ENCODE results near the gene HDX. TPM values are rescaled to one million over a fixed set of nuclear protein-coding genes. Genes with fewer than 3 reads are reported as not detected.

HDX gene
- total and polyA plus RNA-seq, 9 of the 15 experiments (the other 6 are each of a cell fraction or from before 2014, with no cell fraction given): not detected

DNA sequence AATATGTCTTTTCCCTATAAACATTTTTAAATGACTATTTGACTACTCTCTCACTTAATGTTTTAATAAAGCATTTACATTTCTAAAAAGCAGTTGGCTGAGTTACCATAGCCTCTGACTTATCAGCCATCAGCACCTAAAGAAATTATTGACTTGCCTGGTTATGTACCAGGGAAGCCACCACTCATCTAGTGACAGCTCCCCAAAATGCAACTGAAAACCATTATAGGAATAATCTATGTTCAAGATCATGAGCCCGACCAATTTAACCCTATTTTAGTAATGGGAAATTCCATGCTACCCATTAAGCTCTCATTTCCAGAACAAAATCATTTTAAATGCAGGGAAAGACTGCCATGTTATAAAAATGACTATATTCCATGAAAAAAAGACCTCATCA lies 34.4 kb downstream of the HDX start:
- DNase-seq (ENCODE audit: extremely low read depth in 1 of 4, low spot score in 3 of 4) (no peak), FAIRE-seq (no peak), ATAC-seq (no peak)
- H3K9me3 ChIP-seq (replicated peaks; ENCODE audit: control insufficient read depth, insufficient read depth, low read depth, low read length): no peaks in the 10 kb centered on the region
- H3K4me1 ChIP-seq (replicated peaks in 1 of 2; ENCODE audit: control insufficient read depth in 2 of 2, insufficient read depth in 2 of 2, low read length in 2 of 2): no peaks in the 10 kb centered on the region
- H3K9me1 ChIP-seq (ENCODE audit: control insufficient read depth, insufficient read depth, low read length): no peaks in the 10 kb centered on the region
- no peak overlapping the region for H3K4me2 ChIP-seq (ENCODE audit: insufficient read depth, low read length)
- no peak overlapping the region for H3K9ac ChIP-seq (ENCODE audit: insufficient read depth in 1 of 2, low read depth in 2 of 2, low read length in 2 of 2)
- H3K79me2 ChIP-seq (ENCODE audit: control insufficient read depth, insufficient read depth, low read length): no peaks in the 10 kb centered on the region
- BruUV-seq (replicated peaks): no TSS peak
- intact Hi-C loops (cut with micrococcal nuclease) (no loop called here), in situ Hi-C loops (cut with MboI) (no loop called here)
- no peak overlapping the region for H2AFZ ChIP-seq (ENCODE audit: low read depth, low read length)
- no peak overlapping the region for H3K4me3 ChIP-seq
- no peaks in the 10 kb centered on the region for H3K27me3 ChIP-seq (ENCODE audit: control insufficient read depth in 2 of 2, insufficient read depth in 2 of 2, low read length in 2 of 2)
- TF ChIP-seq ZNF280B (CRISPR knock-in tag; IDR thresholded peaks at IDR 0.05) (no peak), NELFE (IDR thresholded peaks at IDR 0.05; ENCODE audit: insufficient read depth, insufficient read length) (no peak)
- TF ChIP-seq, protein P1, sequence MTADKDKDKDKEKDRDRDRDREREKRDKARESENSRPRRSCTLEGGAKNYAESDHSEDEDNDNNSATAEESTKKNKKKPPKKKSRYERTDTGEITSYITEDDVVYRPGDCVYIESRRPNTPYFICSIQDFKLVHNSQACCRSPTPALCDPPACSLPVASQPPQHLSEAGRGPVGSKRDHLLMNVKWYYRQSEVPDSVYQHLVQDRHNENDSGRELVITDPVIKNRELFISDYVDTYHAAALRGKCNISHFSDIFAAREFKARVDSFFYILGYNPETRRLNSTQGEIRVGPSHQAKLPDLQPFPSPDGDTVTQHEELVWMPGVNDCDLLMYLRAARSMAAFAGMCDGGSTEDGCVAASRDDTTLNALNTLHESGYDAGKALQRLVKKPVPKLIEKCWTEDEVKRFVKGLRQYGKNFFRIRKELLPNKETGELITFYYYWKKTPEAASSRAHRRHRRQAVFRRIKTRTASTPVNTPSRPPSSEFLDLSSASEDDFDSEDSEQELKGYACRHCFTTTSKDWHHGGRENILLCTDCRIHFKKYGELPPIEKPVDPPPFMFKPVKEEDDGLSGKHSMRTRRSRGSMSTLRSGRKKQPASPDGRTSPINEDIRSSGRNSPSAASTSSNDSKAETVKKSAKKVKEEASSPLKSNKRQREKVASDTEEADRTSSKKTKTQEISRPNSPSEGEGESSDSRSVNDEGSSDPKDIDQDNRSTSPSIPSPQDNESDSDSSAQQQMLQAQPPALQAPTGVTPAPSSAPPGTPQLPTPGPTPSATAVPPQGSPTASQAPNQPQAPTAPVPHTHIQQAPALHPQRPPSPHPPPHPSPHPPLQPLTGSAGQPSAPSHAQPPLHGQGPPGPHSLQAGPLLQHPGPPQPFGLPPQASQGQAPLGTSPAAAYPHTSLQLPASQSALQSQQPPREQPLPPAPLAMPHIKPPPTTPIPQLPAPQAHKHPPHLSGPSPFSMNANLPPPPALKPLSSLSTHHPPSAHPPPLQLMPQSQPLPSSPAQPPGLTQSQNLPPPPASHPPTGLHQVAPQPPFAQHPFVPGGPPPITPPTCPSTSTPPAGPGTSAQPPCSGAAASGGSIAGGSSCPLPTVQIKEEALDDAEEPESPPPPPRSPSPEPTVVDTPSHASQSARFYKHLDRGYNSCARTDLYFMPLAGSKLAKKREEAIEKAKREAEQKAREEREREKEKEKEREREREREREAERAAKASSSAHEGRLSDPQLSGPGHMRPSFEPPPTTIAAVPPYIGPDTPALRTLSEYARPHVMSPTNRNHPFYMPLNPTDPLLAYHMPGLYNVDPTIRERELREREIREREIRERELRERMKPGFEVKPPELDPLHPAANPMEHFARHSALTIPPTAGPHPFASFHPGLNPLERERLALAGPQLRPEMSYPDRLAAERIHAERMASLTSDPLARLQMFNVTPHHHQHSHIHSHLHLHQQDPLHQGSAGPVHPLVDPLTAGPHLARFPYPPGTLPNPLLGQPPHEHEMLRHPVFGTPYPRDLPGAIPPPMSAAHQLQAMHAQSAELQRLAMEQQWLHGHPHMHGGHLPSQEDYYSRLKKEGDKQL (CRISPR knock-in tag; IDR thresholded peaks at IDR 0.05; ENCODE audit: borderline replicate concordance): no peak
- TF ChIP-seq, protein P2, sequence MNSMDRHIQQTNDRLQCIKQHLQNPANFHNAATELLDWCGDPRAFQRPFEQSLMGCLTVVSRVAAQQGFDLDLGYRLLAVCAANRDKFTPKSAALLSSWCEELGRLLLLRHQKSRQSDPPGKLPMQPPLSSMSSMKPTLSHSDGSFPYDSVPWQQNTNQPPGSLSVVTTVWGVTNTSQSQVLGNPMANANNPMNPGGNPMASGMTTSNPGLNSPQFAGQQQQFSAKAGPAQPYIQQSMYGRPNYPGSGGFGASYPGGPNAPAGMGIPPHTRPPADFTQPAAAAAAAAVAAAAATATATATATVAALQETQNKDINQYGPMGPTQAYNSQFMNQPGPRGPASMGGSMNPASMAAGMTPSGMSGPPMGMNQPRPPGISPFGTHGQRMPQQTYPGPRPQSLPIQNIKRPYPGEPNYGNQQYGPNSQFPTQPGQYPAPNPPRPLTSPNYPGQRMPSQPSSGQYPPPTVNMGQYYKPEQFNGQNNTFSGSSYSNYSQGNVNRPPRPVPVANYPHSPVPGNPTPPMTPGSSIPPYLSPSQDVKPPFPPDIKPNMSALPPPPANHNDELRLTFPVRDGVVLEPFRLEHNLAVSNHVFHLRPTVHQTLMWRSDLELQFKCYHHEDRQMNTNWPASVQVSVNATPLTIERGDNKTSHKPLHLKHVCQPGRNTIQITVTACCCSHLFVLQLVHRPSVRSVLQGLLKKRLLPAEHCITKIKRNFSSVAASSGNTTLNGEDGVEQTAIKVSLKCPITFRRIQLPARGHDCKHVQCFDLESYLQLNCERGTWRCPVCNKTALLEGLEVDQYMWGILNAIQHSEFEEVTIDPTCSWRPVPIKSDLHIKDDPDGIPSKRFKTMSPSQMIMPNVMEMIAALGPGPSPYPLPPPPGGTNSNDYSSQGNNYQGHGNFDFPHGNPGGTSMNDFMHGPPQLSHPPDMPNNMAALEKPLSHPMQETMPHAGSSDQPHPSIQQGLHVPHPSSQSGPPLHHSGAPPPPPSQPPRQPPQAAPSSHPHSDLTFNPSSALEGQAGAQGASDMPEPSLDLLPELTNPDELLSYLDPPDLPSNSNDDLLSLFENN (IDR thresholded peaks at IDR 0.05; ENCODE audit: low read depth in 2 of 2, low read length in 2 of 2): no peak
- POLR2A ChIA-PET: interaction anchor here (1.3 kb wide), 1 partner anchor 41 kb away, joined by 3 read pairs; no protein-coding TSS in a partner anchor
- no peaks in the 10 kb centered on the region for H3K36me3 ChIP-seq (ENCODE audit: control insufficient read depth, insufficient read depth, low read length)
- CTCF ChIA-PET (ENCODE audit: low intra/inter-chr PET ratio): no interaction called here
- H4K20me1 ChIP-seq (replicated peaks; ENCODE audit: control insufficient read depth, insufficient read depth, low read length): no peaks in the 10 kb centered on the region
- no peak overlapping the region for H3K27ac ChIP-seq (ENCODE audit: extremely low read depth, low read depth, low read length)
- 0% methylated on average over 1 of the region's 1 CpG for WGBS (ENCODE audit: insufficient coverage, low coverage, missing lambda C conversion rate)

All from K562 (cell line).